ENCODE data around the gene DAPK1. TPM values are rescaled to one million over a fixed set of nuclear protein-coding genes. Genes with fewer than 3 reads are reported as not detected.
A peak's percentile ranks its signal among the peaks of the same experiment; 100 is the strongest.

DAPK1 gene
- total and polyA plus RNA-seq, 2 donors (not counting 3 experiments of a cell fraction or from before 2014, with no cell fraction given) = 58.9 to 119 TPM

DNA sequence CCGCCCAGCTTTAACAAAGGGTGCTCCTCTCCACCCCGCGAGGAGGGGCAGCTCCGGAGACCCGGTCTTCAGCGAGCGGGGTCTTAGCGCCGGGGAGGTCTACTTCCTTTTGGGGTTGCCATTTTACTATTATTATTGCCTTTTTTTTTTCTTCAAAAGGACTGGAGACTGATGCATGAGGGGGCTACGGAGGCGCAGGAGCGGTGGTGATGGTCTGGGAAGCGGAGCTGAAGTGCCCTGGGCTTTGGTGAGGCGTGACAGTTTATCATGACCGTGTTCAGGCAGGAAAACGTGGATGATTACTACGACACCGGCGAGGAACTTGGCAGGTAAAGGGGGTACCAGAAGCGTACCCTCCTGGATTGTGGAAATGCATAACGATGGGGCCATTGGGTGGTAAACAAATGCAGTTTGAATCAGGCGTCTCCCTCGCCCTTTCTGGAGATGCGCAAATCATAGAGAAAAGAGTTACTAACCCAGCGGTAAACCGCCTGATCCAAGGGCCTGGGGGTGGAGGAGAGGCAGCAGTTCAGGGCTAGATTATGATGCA, 1.2 kb downstream of the DAPK1 start:
- Histone ChIP-seq H3K4me3 (replicated peaks in 1 of 3; ENCODE audit: insufficient read depth in 1 of 3, low read depth in 1 of 3, low read length in 3 of 3) (peak overlapping the region; percentile 72 to 93 (median 77)), H3K9me3 (replicated peaks; ENCODE audit: control insufficient read depth, insufficient read depth, low read length) (no peaks in the 10 kb centered on the region), H3K79me2 (ENCODE audit: control insufficient read depth, insufficient read depth, low read length) (peaks cover 41% of the 10 kb centered on the region), H3K27ac (ENCODE audit: insufficient read depth, low read depth, low read length) (peak overlapping the region; percentile 78), H3K4me2 (ENCODE audit: insufficient read depth, low read length) (peak overlapping the region; percentile 99), H4K20me1 (replicated peaks; ENCODE audit: control insufficient read depth, extremely low read depth, insufficient read depth, low read length) (no peaks in the 10 kb centered on the region), H3K27me3 (ENCODE audit: control insufficient read depth in 2 of 2, insufficient read depth in 2 of 2, low read length in 2 of 2) (no peaks in the 10 kb centered on the region), H2AFZ (ENCODE audit: low read depth, low read length) (peak overlapping the region; percentile 98), H3K4me1 (ENCODE audit: control insufficient read depth, extremely low read depth, insufficient read depth, low read length) (peaks cover 43% of the 10 kb centered on the region), H3K9me1 (replicated peaks; ENCODE audit: control insufficient read depth, extremely low read depth, insufficient read depth, low read length) (no peaks in the 10 kb centered on the region), H3K9ac (replicated peaks; ENCODE audit: extremely low read depth, insufficient read depth, low read length) (peak overlapping the region; percentile 84), H3K36me3 (ENCODE audit: control insufficient read depth in 2 of 2, extremely low read depth in 1 of 2, insufficient read depth in 2 of 2, low read length in 2 of 2) (no peaks in the 10 kb centered on the region)
- ChIA-PET POLR2A (interaction anchor here (1.5 kb wide), 1 partner anchor 11 kb away, joined by 3 read pairs; no protein-coding TSS in a partner anchor), CTCF (interaction anchor here (1.3 to 3.7 kb wide), 10 partner anchors 11 to 164 kb away, joined by 3 to 27 read pairs (median 9); no protein-coding TSS in a partner anchor)
- DNase-seq (ENCODE audit: low read depth, low spot score) = peak; percentile 43
- intact Hi-C loops (cut with micrococcal nuclease) (loop anchor here (1.0 to 10.0 kb wide), 7 partner anchors 17 to 316 kb away; partner anchors contain the start of gene CTSL), dilution Hi-C loops (cut with MboI; ENCODE audit: extremely low pct_ligation_motif_present, low sequenced_read_pairs) (no loop called here)
- TF ChIP-seq MYC (IDR thresholded peaks at IDR 0.05; ENCODE audit: low read depth, low read length) (no peak), JUN (IDR thresholded peaks at IDR 0.05; ENCODE audit: borderline replicate concordance, insufficient read depth, insufficient read length, low read depth) (no peak), POLR2AphosphoS5 (IDR thresholded peaks at IDR 0.05; ENCODE audit: insufficient read depth, low read depth, low read length) (no peak), EZH2 (IDR thresholded peaks at IDR 0.05; ENCODE audit: borderline replicate concordance, low read depth, low read length, severe bottlenecking) (no peak), FOS (IDR thresholded peaks at IDR 0.05; ENCODE audit: borderline replicate concordance, insufficient read depth, low read length) (no peak), GATA2 (IDR thresholded peaks at IDR 0.05; ENCODE audit: insufficient read depth, insufficient read length, low read depth, low read length) (no peak), POLR2A (IDR thresholded peaks at IDR 0.05; ENCODE audit: low read depth, low read length) (no peak)
- TF ChIP-seq, protein P1, sequence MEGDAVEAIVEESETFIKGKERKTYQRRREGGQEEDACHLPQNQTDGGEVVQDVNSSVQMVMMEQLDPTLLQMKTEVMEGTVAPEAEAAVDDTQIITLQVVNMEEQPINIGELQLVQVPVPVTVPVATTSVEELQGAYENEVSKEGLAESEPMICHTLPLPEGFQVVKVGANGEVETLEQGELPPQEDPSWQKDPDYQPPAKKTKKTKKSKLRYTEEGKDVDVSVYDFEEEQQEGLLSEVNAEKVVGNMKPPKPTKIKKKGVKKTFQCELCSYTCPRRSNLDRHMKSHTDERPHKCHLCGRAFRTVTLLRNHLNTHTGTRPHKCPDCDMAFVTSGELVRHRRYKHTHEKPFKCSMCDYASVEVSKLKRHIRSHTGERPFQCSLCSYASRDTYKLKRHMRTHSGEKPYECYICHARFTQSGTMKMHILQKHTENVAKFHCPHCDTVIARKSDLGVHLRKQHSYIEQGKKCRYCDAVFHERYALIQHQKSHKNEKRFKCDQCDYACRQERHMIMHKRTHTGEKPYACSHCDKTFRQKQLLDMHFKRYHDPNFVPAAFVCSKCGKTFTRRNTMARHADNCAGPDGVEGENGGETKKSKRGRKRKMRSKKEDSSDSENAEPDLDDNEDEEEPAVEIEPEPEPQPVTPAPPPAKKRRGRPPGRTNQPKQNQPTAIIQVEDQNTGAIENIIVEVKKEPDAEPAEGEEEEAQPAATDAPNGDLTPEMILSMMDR (IDR thresholded peaks at IDR 0.05; ENCODE audit: extremely low read depth in 1 of 2, insufficient read depth in 1 of 2, low read depth in 1 of 2, low read length in 2 of 2) = no peak
- TF ChIP-seq, protein P2, sequence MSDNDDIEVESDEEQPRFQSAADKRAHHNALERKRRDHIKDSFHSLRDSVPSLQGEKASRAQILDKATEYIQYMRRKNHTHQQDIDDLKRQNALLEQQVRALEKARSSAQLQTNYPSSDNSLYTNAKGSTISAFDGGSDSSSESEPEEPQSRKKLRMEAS (IDR thresholded peaks at IDR 0.05; ENCODE audit: insufficient read depth, insufficient read length) = no peak
- no peak for FAIRE-seq
- no TSS peak for BruUV-seq (replicated peaks)
